WI38 (cell line): Measurements from ENCODE around the gene EIF3A.

Experiments used
- H3K4me3 ChIP-seq: 2 replicates; pipeline ENCODE4 v1.5.1; 2011; ENCODE audit warnings: low read depth, mild to moderate bottlenecking, control low read depth, low read length
- CTCF ChIP-seq: IDR thresholded peaks from 2 replicates; pipeline ENCODE4 v1.5.1; 2012; ENCODE audit warnings: low read depth, mild to moderate bottlenecking, control low read depth, low read length

Gene EIF3A

GRCh38 chr10:118985576-118985975, 95.0 kb downstream of the EIF3A start:
- no peak overlapping the region for H3K4me3 ChIP-seq
- no peak for TF ChIP-seq CTCF
